ENCODE measurements around the gene PROB1.
"Not testable (repeated sequence)": the region's sequence is repeated elsewhere in the genome, so short reads cannot be mapped to it uniquely, and the experiment has no call there.

PROB1 gene

DNA sequence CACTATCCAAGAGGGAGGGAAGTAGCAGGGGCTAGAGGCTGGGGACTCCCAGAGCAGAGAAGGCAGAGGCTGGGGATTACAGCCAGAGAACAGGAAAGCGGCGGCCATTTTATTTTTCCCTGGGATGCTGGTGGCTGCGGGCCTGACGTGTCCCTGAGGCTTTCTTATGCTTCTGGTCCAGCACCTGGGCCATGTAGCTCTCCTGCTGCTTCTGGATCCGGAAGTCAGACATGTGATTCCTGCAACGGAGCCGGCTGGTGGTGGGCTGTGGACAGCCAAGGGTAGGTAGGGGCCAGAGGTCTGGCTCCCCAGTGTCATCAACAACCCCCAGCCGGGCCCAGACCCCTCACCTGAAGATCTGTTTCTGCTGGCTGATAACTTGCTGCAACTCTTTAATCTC lies 1.8 kb upstream of the PROB1 start:
- intact Hi-C loops (cut with DNase I): no loop called here
- DNase-seq: no peak

DNA sequence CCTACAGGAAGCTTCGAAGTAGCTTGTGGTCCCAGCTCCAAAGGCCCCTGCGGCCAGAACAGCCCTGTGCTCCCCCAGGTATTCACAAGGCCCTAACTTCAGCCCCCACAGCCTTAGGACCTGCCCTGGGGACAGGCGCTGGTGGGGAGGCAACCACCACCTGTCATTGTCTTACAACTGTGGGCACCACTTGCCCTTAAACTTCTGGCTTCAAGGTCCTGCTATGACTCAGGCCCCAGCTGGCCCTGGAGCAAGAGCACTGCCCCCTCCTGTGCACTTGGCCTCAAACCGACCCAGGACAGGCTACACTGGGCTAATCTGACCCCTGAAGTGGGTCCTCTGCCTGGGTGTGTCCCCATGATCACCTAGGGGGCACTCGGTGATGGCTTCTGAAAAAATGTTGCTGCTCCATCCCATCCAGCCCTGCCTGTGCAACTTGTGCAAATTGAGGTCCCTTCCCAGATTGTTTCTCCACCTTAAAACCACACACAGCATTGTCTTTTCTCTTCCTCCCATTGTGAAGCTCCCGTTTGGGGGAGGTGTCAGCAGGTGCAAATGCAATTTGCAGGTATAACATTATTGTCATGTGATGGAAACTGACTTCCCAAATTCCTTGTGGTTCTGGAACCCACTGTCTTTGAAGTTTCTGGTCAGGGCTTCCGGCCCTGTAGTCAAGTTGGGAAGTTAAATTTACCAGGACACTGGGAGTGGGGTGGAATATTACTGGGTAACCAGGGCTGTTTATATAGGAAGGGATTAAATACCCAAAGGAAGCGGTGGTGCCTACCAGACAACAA lies 1.1 kb upstream of the PROB1 start:
- intact Hi-C loops (cut with DNase I): no loop called here
- no peak for DNase-seq

DNA sequence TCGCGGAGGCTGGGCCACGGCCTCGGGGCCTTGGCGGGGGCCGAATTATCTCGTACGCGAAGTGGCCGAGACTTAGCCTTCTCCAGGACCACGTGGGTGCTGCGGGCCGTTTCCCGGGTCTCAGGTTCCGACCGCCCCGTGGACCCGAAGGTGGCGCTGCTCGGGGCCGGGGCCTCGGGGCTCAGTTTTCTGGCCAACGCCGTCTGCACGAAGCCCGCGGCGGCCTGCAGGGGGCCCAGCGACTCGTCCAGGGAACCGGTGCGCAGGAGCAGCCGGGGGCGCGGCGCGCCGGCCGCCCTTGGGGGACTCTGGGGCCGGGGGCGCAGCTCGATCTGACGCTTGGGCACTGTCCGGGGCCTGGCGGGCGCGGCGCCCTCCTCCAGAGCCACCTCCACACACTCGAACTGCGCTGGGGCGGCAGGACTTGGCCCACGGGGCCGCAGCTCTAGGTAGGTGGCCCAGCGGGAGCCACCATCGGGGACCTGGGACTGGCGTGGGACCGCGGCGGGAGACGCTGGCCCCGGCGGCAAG lies 716 bp downstream of the PROB1 start:
- intact Hi-C loops (cut with DNase I): no loop called here
- peak in 17 of 42 donors; percentile 13 to 64 (median 41) for DNase-seq

DNA sequence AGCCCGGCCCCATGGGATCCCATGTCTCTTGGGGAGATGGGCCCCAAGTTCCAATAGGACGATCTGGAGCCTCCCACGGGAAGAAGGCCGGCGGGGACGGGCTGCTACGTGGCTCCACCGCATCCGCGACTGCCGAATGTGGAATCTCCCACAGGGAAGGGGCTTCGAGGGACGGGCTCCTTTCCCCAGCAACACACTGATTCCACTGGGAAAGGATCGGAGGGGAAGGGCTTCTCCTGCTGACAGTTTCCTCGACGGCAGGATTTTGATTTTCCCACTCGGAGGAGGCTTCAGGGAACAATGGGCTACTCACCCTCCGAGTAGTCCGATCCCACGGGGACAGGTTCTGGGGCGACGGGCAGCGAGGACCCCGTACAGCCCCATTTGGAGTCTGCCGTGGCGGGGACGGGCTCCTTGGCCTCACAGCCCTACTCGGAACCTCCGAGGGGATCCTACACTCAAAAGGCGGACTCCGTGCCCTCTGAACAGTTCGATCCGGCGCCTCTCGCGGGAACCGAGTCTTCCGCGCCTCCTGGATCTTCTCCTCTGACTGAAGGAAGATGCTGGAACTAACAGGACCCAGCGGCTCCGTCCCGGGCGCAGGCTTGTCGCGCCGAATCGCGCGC lies 1.3 kb downstream of the PROB1 start:
- no peak for DNase-seq
- intact Hi-C loops (cut with DNase I): no loop called here

DNA sequence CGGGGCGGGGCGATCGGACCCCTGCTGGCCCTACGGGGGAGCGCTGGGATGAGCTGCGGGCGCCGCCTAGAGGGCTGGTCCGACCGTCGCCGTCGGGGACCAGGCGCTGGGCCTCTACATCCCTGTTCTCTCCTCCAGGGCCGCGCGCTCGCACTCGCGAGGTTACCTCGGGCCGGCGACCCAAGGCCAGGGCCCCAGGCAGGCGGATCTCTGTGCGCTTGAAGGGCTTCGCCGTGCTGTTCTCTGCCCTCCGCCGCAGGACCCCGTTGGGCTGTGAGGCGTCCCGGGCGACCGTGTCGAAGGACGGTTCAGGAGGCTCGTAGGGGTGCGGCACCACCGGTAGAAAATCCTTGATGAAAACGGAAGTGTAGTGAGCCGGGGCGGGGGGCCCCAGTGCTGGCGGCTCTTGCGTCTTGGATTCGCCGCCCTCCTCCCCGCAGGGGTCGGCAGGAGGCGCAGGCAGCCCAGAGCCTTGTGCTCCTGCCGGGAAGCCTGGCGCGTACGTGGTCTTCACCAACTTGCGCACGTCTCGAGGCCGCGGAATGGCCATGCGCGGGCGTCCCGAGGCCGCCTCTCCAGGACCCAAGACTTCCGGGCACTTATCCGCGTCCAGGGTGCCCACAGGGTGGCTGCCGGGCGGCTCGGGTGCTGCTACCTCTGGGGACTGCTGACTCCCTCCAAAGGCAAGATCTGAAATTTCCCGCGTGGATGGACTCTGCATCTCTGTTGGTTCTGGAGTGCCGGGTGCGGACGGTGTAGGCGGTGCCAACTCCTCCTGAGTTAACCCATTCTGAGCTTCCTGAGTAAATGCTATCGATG lies 2.0 kb downstream of the PROB1 start:
- intact Hi-C loops (cut with DNase I): no loop called here
- peak in 6 of 42 donors; percentile 28 to 60 (median 48) for DNase-seq

DNA sequence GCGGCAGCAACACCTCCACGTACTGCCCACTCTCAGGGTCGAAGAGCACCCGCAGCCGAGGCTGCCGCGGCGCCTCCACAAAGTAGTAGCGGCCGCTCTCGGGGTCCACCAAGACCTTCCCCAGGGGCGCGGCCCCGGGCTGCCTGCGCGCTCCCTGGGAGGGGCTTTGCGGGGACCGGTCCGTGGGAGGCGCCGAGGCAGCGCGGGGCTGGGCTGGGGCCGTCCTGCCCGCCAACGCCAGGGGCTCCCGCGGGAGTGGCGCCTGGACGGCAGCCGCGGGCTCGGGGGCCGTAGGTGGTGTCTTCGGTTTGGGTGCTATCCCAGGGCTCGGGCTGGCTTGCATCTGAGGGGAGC lies 2.6 kb downstream of the PROB1 start:
- intact Hi-C loops (cut with DNase I): no loop called here
- no peak for DNase-seq

DNA sequence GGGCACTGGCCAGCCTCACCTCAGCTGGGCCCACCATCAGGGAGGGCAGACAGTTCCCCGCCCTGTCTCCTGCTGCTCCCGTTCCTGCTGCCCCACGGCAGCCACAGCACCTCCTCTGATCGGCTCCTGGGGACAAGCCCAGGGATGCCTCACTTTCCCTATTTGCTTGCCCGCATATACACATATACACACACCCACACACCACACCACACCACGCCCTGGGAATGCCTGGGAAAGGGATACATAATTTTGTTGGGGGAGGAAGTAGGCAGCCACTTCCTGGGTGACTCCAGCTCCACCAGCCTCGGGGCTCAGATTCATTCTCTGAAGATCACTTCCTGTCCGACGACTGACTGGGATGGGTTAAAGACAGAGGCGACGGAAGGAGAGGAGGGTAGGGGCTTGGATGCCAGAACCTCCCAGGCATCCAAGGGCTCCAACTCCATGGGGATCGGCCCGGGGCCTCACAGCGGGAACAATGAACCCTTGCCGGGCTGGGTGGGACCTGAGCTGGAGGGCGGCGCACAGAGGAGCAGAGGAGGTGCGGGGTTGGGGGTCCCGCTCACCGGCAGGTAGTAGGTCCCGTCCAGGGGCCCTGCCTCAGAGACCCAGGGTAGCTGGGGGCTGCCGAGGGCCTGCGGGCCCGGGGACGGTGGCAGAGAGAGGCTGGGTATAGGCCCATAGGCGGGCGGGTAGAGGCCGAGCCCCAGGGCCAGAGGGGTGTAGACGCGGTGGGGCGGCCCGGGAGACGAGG lies 3.2 kb downstream of the PROB1 start:
- intact Hi-C loops (cut with DNase I): no loop called here
- DNase-seq: no peak

DNA sequence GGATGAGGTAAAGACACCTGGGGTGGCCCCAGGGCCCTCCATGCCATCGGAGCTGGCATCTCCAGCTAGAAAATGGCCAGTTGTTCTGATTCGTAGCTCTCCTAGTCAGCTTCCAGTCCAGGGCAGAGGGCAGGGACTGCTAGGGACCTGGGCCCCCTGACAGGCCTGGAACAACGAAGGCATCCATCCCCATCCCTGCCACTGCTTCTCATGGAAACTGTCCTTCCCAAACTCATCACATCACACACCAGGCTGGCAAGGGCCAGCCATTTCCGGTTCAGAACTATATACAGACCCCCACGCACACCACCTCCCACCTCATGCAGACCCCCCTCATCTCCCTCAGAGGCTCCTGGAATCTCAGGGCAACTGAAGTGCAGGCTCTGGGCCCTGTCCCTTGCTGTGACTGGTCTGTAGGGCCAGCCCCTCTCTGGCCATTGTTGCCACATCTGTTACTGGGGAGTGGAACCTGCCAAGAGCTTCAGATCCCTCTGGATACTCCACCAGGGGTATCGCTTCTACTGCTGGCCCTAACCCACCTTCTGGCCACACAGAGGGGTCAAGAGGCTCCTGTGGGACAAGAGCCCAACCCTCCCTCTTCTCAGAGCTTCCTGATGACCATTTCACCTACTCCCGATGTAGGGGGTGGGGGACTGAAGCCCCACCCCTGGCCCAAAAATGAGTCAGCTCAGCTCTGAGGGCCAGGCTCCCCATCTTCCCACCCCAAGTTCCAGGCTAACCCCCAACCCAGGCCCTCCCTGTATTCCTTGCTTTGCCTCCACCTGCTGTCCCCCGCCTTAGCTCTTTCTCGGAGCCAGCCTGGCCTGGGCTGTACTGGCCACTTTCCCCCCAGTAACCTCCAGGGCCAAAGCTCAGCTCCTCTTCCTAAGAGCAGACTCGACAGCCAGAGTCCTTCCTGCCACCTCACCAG lies 4.0 kb downstream of the PROB1 start:
- intact Hi-C loops (cut with DNase I): no loop called here
- DNase-seq: peak in 1 of 42 donors; percentile 5

DNA sequence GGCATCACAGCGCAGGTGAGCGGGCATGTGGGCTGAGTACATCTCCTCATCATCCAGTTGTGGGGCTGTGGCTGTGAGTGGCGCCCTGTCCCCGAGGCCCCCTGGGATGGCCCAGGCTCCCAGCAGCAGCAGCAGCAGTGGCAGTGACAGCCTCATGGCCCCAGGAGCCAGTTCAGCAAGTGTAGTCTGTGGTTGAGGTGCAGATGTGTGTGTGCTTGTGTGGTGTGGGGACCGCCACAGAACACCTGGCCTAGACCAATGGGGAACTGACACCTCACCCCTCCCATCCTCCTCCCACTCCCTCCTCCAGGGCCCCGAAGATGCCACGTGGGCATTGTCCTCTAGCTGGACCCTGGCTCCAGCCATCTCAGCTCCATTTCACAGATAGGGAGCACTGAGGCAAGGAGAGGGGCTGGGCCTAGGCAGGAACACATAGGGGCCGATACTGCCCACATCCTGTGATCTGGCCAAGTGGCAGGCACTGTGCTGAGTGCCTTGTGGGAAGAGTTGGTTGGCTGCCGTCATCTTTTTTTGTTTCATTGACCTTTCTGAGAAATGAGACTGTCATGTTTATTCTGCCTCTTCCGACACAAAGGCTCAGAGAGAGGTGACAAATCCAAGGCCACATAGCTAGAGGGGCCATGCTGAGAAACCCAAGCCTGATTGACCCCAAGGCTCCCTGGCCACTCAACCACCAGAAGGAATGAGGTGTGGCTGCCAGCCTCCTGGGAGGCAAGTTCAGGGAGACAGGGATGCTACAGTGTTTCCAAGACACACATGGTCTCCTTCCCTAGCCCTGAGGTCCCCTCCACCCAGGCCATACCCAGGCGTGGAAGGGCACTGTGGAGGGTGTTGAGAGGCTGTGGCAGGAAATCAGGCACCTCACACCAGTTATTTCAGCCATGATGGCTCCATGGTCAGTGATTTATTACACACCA lies 4.9 kb downstream of the PROB1 start, which contains the start of gene MZB1:
MZB1 (minus strand) TSS at position 213 of the 938 bp plus-strand sequence; CDS start at position 156, 57 bp downstream.
- intact Hi-C loops (cut with DNase I): no loop called here
- peak in 1 of 42 donors; percentile 25 for DNase-seq

DNA sequence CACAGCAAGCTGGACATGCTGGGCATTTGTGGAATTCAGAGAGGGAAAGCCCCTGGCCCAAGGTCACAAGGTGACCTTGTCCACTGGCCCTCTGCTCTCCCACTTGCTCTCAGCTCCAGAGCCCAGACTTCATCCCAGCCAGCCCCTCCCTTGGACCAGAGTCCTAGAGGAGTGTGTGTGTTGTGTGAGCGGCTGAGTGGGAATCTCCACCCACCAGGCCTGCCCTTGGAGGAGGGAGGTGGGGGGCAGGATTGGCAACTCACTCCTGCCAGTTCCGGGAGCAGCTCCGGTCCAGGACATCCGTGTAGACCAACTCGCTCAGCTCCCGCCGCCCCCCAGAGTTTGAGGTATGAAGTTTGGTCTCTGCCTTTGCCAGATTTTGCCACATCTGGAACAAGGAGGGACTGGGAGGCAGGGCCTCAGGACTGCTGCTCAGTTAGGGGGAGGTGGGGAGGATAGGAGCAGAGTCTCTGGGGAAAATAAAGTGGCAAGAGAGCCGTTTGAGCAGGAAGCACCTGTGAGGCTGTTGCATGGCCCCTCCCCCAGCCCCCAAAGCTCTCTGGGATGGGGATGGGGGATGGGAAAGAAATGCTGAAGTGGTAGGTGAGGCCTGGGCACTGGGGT lies 6.6 kb downstream of the PROB1 start:
- peak in 1 of 42 donors; percentile 32 for DNase-seq
- intact Hi-C loops (cut with DNase I): no loop called here

DNA sequence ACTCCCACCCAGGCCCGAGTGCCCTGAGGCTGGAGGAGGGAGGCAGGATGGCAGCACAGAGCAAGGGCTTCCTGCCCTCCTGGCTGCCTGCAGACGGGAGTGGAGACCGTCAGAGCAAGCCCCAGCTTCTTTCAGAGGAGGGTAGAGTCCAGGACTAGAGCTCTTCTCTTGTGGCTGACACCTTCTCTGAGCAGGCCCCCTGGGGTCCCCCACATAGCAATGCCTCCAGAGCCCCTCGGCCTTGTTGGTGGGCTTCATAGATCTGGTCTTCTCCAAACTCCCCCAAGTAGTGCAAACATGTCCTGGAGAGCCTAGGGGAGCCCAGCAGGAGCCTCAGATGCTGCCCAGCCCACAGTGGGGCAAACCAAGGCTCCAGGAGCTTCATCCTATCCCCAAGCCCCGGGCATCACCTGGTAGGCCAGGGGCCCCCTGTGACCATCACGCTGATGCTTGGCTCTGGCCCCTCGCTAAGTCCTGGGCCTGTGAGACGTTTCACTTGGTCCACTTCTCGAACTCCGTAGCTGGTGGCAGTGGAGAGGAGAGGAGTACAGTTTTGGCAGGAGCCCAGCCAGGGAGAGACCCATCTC lies 7.2 kb downstream of the PROB1 start:
- no peak for DNase-seq
- intact Hi-C loops (cut with DNase I): no loop called here

DNA sequence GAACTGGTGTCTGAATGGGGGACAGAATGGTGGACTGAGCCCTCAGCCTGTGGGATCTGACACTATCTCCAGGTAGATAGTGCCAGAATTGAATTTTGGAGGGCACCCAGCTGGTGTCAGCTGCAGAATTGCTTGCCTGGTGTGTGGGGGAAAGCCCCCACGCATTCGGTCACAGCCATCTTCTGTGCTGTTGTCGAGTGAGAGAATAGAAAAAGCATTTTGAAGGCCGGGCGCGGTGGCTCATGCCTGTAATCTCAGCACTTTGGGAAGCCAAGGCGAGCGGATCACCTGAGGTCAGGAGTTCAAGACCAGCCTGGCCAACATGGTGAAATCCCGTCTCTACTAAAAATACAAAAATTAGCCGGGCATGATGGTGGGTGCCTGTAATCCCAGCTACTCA lies 7.9 kb downstream of the PROB1 start:
- DNase-seq; intact Hi-C loops (cut with DNase I): not testable (repeated sequence)

DNA sequence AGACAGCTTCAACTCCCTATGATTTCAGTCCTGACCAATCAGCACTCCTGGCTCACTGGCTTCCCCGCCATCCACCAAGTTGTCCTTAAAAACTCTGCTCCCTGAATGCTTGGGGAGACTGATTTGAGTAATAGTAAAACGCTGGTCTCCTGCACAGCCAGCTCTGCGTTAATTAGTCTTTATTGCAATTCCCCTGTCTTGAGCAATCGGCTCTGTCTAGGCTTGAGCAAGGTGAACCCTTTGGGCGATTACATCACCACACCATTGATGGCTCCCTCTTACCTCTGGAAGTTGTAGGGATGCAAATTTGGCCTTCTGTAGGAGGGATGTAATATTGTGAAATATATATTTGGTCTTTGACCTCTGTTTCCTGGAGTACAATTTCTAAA lies 8.9 kb downstream of the PROB1 start:
- DNase-seq: no peak
- intact Hi-C loops (cut with DNase I): no loop called here

DNA sequence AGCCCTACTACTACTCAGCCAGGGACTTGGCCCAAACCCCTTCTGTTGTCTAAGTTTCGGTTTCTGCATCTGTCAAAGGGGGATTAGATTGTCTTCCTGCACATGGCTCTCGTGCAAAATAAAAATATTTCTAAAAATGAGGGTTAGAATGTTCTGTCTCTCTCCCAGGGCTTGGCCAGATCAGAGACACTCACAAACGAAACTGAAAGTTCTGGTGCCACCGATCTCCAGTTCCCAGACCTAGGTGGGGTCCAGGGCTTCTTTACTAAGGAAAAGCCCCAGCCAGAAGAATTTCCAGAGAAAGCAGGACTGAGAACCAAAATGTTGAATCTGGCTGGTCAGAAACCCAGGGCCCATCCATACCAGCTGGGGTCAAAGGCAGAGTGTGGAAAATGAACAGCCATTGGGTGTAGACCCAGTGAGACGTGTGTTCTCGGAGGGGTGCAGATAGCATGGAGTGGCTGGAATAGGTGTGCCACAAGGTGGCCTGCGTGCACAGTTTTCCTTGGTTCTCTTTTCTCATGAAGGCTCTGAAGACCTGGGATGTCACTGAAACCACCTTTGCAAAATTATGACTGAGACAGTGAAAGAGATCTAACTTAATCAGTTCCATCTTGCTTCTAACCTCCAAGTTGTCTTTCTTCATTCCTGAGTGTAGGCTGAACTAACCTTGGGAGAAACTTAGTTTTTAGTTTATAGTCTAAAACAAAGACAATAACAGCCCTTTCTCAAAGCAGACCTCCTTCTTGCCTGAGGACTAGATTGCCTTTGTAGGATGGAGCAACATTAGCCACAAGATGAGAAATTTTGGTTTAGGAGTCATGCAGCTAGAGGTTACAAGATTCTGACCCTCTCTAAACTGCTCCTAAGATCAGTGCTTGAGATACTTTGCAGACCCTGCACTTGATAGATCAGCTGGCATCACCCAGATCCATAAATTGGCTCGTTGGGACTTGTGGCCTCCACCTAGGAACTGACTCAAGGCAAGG lies 9.5 kb downstream of the PROB1 start:
- intact Hi-C loops (cut with DNase I): no loop called here

DNA sequence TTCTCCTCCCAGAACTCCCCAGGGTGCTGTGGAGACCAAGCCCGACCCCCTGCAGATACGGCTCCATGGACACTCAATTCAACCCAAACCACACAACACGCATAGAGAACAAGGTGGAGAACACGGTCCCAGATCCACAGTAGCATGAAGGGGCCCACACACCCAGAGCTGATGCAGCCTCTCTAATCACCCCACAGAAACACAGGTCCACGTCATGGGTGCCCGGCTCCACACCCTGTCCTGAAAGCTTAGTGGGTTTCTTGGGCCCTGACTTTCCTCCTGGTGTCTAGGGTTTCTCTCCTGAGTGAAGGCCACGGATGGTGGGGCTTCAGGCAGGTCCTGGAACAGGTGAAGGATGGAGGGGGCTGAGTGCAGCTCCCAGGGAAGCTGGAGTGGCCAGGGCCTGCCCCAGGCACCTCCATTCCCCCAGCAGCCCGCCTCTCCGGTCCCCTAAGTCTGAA lies 10.3 kb downstream of the PROB1 start:
- intact Hi-C loops (cut with DNase I): no loop called here

More for the DNA sequence above, 9.5 kb downstream of the PROB1 start:
- DNase-seq: peak in 1 of 42 donors; percentile 28

More for the DNA sequence above, 10.3 kb downstream of the PROB1 start:
- peak in 1 of 42 donors; percentile 10 for DNase-seq
